ENCODE data around the gene METTL15.
"Not testable (repeated sequence)": the region's sequence is repeated elsewhere in the genome, so short reads cannot be mapped to it uniquely, and the experiment has no call there.

METTL15 gene, protein sequence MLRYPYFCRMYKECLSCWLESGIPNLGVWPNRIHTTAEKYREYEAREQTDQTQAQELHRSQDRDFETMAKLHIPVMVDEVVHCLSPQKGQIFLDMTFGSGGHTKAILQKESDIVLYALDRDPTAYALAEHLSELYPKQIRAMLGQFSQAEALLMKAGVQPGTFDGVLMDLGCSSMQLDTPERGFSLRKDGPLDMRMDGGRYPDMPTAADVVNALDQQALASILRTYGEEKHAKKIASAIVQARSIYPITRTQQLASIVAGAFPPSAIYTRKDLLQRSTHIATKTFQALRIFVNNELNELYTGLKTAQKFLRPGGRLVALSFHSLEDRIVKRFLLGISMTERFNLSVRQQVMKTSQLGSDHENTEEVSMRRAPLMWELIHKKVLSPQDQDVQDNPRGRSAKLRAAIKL

DNA sequence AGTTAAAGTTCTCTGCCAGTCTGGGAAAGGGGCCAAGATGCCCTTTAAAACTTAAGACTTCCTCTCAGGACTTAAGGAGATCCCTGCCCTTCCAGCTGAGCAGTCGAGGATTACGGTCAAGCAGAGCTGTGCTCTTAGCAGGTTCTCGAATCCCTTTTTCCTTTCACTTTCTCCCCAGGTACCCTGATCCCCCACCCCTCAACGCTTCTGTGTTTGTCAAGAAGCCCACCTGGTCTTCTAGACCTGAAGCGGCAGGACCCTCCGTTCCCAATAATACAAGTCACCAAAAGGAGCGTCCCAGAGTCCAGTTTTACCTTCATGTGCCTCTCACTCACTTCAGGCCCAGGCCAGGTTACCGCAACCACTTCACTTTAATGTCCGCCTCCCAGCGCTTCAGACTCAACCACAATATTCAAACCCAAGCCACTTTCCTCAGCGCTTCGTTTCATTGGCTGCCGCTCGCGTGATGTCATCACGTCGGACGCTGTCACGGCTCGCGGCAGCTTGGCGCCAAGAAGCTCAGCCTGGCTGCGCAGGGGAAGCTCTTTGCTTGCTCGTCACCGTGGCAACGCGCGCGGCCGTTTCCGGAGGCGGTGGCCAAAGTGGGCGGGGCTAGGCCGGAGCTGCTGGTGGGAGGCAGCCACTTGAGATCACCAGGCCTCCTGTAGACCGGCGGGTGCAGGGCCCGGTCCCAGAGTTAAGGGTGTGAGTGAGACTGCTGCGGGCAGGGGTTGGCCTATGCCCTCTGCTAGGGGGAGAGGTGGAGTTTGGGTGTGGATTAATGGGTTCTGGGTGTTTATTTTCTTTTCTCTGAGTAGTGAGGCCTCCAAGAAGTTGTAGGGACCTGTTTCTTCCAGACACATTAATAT is at the start of gene METTL15, which contains the start of gene KIF18A:
METTL15 (plus strand) TSS at position 639 of the 869 bp plus-strand sequence. CDS start 4,947 bp downstream, outside the sequence.
KIF18A (minus strand) TSS at position 407 of the 869 bp plus-strand sequence. CDS start 10,209 bp downstream, outside the sequence.
- peak; percentile 97 for DNase-seq (ENCODE audit: low read depth)

DNA sequence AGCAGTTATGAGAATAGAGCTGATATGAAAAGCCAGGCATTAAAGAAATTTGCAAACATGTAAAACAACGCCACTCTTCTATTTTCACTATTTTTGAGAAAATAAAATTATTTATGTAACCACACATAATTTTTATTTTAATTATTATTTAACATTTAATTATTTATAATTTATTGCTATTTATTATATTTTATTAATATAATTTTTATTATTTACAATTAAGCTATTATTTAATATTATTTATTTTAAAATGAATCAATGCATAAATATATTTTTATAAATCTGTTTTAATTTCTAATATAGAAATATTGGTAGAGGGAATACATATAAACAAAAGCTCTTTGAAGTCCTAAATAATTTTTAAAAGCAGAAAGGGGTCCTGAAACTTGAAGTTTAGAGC is 36.9 kb upstream of the METTL15 start:
- DNase-seq (ENCODE audit: low read depth): no peak

DNA sequence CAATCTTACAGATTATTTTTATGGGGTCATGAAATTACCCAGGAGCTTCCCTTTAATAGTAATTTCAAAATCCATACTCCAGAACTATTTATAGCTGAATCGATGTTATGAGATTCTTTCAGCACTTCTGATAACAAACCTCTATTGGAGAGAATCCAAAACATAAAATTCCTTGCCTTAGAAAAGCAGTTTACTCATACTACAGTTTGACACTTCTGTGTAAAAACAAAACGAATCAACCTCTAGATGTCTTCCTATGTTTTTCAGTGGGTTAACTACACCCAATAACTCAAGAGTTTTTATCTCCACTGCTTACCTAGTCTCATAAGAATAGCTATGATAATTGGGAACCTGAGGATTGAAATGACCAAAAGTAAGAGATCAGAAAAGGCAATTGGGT is 35.9 kb upstream of the METTL15 start:
- no peak for DNase-seq (ENCODE audit: low read depth)

DNA sequence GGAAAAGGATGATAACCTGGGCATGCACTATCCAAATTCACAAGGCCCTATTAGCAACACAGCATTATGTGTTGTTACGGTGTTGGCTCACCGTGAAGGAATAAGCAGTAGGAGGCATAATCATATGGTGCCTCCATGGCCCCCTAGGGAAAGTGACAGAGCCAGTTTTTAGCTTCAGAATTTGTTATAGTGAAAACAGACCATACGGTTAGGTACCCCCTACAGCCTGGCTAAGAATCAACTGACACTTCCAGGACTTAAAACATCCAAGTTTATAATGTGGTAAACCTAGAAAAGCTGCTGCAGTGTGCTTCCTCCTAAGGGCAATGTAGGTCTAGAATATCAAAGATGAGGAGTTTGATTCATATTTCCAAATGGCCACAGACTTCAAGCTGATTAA is 30.7 kb upstream of the METTL15 start:
- DNase-seq (ENCODE audit: low read depth): no peak

DNA sequence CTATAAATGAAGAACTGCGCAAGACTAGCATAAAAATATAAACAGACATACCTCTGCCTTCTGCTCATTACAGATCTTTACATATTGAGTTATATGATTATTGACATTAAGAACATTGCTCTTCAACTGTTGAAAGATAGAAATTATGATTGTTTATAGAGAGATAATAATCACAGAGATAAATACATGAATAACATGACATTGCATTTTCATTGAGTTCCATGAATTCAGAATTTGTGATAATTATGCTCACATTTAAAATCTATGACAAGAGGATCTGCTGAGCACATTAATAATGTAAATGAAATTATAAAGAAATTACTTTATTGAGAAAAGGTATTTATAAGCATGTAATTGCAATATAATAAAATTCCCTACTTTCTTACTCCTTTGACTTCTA is 25.1 kb upstream of the METTL15 start:
- no peak for DNase-seq (ENCODE audit: low read depth)

DNA sequence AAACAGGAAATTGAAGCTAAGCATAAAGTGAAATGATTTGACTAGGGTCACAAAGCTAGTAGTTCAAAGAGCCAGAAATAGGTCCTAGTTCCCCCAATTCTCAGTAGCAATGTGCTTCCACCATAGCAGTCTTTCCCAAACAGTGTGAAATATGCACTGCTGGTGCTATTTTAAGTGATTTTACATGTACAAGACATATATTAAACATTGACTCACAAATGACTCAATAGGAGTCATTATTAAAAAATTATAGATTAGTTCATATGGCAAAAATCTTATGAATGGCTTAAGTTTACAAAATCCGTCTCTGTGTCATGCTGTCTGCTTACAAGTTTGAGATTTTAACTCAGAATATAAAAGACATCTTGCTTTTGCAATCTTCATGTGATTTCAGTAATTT is 21.6 kb upstream of the METTL15 start:
- DNase-seq (ENCODE audit: low read depth): no peak

DNA sequence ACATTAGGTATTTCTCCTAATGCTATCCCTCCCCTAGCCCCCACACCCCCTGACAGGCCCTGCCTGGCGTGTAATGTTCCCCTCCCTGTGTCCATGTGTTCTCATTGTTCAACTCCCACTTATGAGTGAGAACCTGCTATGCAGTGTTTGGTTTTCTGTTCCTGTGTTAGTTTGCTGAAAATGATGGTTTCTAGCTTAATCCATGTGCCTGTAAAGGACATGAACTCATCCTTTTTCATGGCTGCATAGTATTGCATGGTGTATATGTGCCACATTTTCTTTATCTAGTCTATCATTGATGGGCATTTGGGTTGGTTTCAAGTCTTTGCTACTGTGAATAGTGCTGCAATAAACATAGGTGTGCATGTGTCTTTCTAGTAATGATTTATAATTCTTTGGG is 21.0 kb upstream of the METTL15 start:
- DNase-seq (ENCODE audit: low read depth): not testable (repeated sequence)

DNA sequence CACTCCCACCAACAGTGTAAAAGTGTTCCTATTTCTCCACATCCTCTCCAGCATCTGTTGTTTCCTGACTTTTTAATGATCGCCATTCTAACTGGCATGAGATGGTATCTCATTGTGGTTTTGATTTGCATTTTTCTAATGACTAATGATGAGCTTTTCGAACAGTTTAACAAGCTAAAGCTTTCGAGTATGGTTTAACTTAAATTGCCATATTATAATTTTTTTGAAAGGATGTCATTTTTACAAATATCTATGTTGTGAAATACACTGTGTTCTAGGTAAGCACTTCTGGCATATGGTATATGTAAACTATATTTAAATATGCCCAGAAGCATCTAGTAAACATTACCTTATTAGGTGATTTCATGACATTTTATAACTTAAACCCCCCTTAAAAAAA is 20.5 kb upstream of the METTL15 start:
- DNase-seq (ENCODE audit: low read depth): not testable (repeated sequence)

DNA sequence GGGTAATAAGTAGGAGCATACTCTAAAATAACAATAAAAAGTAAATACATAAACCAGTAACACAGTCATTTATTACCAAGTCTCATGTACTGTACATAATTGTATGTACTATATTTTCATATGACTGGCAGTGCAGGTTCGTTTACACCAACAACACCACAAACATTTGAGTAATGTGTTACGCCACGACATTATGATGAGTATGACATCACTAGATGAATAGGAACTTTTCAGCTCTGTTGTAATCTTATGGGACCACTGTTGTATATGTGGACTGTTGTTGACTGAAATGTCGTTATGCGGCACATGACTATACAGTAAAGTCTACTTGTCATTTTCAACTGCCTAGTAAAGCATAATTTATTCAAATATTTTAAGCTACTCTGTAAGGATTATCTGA is 18.8 kb upstream of the METTL15 start:
- DNase-seq (ENCODE audit: low read depth): no peak

DNA sequence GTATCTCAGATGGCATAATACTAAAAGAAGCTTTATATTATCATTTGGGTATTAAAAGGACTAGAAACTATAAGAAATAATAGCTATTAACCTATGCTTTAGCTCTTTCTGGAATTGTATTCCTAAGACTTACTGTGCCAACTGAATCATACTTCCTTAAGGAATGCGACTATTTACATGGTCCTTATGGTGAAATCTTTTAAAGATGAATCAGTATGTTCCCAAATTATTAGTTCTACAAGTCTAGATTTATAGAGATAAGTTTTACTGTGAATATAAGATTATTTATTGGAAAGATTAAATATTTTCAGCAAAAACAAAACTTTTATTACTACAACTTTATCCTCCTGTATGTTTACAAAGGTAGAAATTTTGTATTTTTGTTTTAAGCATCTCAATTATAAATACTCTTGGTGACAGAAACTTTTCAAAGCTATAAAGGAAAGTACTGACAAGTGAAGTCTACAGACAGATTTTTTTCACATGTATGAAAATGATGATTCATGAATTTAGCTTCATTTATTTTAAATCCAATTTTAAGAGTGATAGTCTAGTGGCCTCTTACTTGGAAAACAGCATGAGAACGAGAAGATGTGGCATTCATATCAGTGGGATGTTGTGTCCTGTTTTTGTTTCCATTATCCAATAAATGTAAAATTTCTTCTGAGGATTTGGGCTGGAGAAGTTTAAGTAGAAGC is 18.0 kb upstream of the METTL15 start:
- DNase-seq (ENCODE audit: low read depth): no peak

DNA sequence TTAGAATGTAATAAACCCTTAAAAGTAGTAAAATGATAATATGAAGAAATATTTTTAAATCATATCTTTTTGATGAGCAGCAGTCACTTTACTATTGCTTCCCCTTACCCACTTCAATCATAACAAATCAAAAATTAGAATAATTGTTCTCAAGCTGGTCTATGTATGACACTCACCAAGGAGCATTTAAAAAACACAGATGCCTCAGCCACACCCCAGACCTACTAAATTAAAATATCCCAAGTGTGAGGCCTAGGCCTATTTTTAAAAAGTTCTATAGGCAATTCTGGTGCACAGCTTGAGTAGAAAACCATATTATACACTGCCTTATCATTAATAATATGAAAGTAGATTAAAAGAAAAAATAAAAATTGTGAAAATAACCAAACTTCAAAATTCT is 15.4 kb upstream of the METTL15 start:
- DNase-seq (ENCODE audit: low read depth): no peak

DNA sequence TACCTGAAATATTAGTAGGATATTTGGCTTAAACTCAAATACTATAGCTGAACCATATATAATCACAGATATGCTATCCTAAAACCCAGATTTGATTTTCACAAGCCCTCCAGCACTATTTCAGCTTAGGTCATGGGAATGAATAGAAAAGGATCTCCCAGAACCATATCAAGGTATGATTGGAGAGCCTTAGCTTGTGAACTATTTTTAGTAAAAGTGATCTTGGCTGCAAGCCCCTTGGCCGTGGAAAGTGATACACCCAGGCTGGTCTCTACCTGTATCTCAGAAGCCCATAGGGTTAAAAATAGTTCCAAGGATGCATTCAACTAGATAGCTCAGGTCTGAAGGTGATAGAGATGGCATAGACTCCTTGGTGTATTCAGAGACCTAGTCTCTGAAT is 9.9 kb upstream of the METTL15 start:
- no peak for DNase-seq (ENCODE audit: low read depth)

DNA sequence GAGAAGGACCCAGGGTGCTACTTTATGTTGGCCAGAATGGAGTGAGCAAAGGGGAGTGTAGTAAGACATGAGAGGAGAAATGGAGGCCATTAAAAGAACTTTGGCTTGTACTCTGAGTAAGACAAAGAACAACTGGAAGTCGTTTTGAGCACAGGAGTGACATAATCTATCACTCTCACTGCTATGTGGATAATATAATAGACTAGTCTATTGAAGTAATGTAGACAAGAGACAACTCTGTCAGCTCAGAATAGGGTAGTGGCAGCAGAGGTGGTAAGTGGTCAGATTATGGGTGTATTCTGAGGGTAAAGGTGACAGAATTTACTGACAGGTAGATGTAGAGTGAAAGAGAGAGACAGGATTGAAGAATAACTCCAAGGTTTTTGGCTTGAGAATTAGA is 8.5 kb upstream of the METTL15 start:
- DNase-seq (ENCODE audit: low read depth): no peak

DNA sequence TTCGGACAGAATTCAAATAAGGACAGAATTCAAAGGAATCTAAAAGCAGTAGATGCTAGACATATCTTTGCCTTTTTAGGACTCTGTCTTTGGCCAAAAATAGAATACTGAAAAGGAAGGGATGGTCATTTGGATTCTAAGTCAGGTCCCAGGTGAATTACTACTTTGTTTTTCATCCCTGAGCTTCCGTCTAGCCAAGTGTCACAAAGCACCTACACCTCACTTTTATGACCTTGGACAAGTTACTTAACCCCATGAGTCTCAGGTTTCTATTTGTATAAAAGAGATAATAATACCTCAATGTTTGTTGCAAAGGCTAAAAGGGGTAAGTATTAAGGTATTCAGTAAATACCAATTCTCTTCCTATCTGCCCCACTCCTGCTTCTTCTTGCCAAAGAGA is 7.5 kb upstream of the METTL15 start:
- DNase-seq (ENCODE audit: low read depth): no peak

DNA sequence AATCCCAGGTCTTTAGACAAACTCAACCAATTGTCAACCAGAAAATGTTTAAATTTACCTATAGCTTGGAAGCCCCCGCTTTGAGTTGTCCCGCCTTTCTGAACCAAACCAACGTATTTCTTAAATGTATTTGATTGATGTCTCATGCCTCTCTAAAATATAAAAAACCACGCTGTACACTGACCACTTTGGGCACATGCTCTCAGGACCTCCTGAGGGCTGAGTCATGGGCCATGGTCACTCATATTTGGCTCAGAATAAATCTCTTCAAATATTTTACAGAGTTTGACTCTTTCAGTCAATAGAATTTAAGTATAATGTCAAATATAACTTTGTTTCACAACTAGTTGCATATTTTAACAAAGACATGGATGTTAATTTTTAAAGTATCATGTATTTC is 5.9 kb upstream of the METTL15 start:
- not testable (repeated sequence) for DNase-seq (ENCODE audit: low read depth)

DNA sequence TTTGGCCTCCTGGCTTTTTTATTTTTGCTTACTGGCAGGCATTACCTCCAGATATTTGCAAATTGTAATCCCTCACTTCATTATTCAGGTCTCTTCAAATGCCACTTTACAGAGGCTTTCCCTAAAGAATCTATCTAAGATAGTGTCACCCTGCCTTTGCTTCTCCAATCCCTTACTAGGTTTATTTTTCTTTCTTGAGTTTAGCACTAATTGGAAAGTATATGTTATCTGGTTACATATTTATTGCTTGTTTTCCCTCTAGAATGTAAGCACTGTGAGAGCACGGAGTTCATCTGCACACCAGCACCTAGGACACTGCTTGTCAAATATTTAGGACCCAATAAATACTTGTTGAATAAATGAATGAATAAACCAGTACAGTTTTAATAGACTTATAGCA is 3.8 kb upstream of the METTL15 start:
- DNase-seq (ENCODE audit: low read depth): no peak

DNA sequence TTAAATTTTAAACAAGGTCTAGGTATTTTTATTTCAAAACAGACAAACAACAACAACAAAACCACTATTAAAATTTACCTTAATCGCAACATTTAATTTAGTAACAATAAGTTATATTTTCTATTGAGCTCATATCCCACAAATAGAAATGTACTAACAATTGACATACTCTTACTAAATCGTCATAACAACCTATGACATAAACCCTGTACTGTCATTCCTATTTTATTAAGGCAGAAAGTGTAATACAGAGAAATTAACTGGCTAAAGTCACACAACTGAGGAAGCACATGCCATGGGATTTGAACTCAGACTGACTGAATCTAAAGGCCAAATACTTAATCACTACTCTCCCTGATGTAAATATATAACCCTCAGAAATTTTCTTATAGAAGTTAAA is 3.2 kb upstream of the METTL15 start:
- DNase-seq (ENCODE audit: low read depth): no peak

DNA sequence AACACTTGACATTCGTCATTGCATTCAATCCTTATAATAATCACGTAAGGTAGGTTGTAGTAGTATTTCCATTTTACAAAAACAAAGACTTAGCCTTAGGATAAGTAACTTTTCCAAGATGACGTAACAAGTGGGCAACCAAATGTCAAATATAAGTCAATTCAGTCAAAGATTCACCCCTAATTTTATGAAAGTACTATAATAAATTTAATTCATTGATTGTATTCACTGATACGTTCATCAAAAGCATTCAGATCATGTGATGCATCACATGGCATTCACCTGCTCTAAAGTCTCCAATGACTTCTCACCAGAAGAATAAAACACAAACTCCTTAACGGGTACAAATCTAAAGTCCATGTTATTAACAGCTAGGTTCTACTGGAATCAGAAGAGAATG is 2.3 kb upstream of the METTL15 start:
- DNase-seq (ENCODE audit: low read depth): no peak

DNA sequence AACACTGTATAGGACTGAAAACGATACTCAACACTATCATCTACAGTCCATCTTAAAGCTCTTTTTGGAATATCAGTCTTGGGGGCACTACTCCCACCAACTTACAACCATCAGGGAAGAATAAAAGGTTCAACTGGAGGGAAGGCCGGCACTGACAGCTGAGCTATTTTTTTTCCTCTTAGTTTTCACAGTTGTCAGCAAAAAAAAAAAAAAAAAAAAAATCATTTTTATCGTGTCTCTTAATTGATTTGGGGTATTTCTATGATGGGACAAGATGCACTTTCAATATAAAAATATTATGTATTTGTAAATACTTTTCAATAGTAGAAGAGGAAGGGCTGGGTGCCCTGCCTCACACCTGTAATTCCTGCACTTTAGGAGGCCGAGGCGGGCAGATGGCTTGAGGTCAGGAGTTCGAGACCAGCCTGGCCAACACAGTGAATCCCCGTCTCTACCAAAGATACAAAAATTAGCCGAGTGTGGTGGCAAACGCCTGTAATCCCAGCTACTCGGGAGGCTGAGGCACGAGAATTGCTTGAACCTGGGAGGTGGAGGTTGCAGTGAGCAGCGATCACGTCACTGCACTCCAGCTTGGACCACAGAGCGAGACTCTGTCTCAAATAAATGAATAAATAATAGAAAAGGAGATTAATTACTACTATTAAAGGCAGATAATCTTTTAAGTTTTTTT is 1.7 kb upstream of the METTL15 start:
- no peak for DNase-seq (ENCODE audit: low read depth)

DNA sequence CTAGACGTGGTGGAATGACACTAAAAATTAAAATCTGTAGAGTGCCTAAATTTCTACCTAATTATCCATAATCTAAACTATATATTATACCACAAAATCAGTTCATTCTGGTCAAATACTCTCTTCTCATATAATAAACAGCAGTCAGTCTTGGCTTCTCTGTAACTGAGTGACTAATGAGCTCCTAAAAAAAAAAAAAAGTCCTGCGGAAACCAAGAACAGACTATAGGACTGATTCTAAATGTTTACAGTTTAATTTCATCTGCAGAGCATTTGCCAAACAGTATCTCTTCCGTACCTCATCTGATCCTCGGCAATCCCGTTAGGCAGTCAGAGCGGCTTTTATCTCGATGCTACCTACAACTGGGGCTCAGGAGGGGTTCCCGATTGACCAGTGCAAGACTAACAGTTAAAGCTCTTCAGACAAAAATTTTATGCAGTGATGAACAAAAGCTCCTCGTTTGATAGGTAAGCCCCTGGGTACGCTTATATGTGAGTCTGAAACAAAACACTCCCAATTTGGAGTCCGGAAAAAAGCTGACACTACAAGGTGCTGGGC is 918 bp upstream of the METTL15 start:
- DNase-seq (ENCODE audit: low read depth): no peak

DNA sequence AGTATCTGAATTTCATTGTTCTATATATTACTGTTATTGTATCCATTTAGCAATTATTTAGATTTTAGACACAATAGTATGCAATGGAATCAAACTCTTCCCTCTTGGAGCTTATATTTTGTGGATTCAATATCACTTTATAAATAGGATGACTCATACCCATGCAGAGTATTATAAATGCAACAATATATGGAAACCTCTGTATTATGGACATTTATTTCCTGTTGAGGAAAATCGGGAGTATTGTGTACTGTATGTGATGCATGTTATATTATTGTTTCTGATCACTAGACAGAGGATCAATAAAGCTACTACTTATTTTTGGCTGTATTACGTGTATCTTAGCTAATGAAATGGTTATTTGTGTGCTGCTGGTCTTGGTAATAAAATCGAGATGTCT is 770 bp downstream of the METTL15 start:
- no peak for DNase-seq (ENCODE audit: low read depth)
